GM18511 (cell line): ENCODE data around the gene ZNRF1.
A peak's percentile ranks its signal among the peaks of the same experiment; 100 is the strongest.
"Not testable (repeated sequence)": the region's sequence is repeated elsewhere in the genome, so short reads cannot be mapped to it uniquely, and the experiment has no call there.

Experiments
- ATAC-seq: cut with Tn5 transposase; IDR thresholded peaks from one replicate; pipeline ENCODE4 v1.9.1; 2021; ENCODE audit warnings: mild to moderate bottlenecking, moderate library complexity; ENCODE audit not compliant: unreplicated experiment

Gene ZNRF1

GRCh38 chr16:74998481-74999218 is at the start of gene ZNRF1:
TSS of gene ZNRF1 (plus strand) at chr16:74999024. CDS start at chr16:74999672, 648 bp downstream.
- ATAC-seq: peak; percentile 66

- ATAC-seq: no peak
These were observed 49.5 kb upstream of the ZNRF1 start for GRCh38 chr16:74949309-74949708.

GRCh38 chr16:74950511-74950910 is 48.3 kb upstream of the ZNRF1 start:
- ATAC-seq: no peak

GRCh38 chr16:74951206-74951605 is 47.6 kb upstream of the ZNRF1 start:
- no peak for ATAC-seq

GRCh38 chr16:74951681-74952080 is 47.1 kb upstream of the ZNRF1 start:
- no peak for ATAC-seq

GRCh38 chr16:74954763-74955162 is 44.1 kb upstream of the ZNRF1 start:
- no peak for ATAC-seq

GRCh38 chr16:74973304-74973703 is 25.5 kb upstream of the ZNRF1 start:
- ATAC-seq: no peak

- ATAC-seq: no peak
These were observed 23.2 kb upstream of the ZNRF1 start for GRCh38 chr16:74975591-74975990.

GRCh38 chr16:74982256-74982655 is 16.6 kb upstream of the ZNRF1 start:
- no peak for ATAC-seq

GRCh38 chr16:74984194-74984528 is 14.7 kb upstream of the ZNRF1 start:
- no peak for ATAC-seq

- ATAC-seq: peak; percentile 100
These were observed 14.1 kb upstream of the ZNRF1 start, which contains the start of gene WDR59 for GRCh38 chr16:74984529-74985296. TSS of gene WDR59 (minus strand) at chr16:74985123. CDS start at chr16:74985017, 106 bp downstream.

- no peak for ATAC-seq
These were observed 11.7 kb upstream of the ZNRF1 start for GRCh38 chr16:74987027-74987681.

- not testable (repeated sequence) for ATAC-seq
These were observed 9.0 kb upstream of the ZNRF1 start for GRCh38 chr16:74989864-74990263.

- no peak for ATAC-seq
These were observed 8.0 kb upstream of the ZNRF1 start for GRCh38 chr16:74990832-74991231.

- ATAC-seq: no peak
These were observed 7.6 kb upstream of the ZNRF1 start for GRCh38 chr16:74991268-74991592.

GRCh38 chr16:74991593-74992403 is 7.0 kb upstream of the ZNRF1 start:
- ATAC-seq: no peak

- no peak for ATAC-seq
These were observed 2.8 kb upstream of the ZNRF1 start for GRCh38 chr16:74995986-74996385.

GRCh38 chr16:74997042-74997491 is 1.8 kb upstream of the ZNRF1 start:
- no peak for ATAC-seq

GRCh38 chr16:74999219-74999608 is 390 bp downstream of the ZNRF1 start:
- ATAC-seq: peak; percentile 36

- ATAC-seq: peak; percentile 48
These were observed 1.0 kb downstream of the ZNRF1 start for GRCh38 chr16:74999609-75000480.
